OCI-LY7 (cell line): Measurements from ENCODE around the gene BRD8.

Experiments used
- CTCF ChIP-seq: fragments of 200-600 bp; sonication (generic); conservative IDR thresholded peaks from 2 replicates; pipeline ENCODE4 v1.5.1; 2014; ENCODE audit warnings: mild to moderate bottlenecking, antibody characterized with exemption, low read length, moderate library complexity, mixed read lengths
- EZH2phosphoT487 ChIP-seq: fragments of 200-600 bp; sonication (generic); IDR thresholded peaks from 2 replicates; pipeline ENCODE4 v1.6.1; 2018; ENCODE audit warnings: low read depth, borderline replicate concordance, mild to moderate bottlenecking, mixed run types, antibody characterized with exemption, low read length, moderate library complexity, mixed read lengths

GRCh38 chr5:138157626-138158025 is 20.8 kb downstream of the BRD8 start:
- TF ChIP-seq CTCF (no peak), EZH2phosphoT487 (no peak)
